ENCODE measurements around the gene SLC17A2. TPM values are rescaled to one million over a fixed set of nuclear protein-coding genes. Genes with fewer than 3 reads are reported as not detected.

SLC17A2 gene
- total and polyA plus RNA-seq, 12 donors: not detected

GRCh38 chr6:25899580-25900408, 30.7 kb downstream of the SLC17A2 start:
- intact Hi-C loops (cut with DNase I): no loop called here
- peak in 3 of 7 donors; percentile 11 to 26 (median 20) for DNase-seq
- Histone ChIP-seq H3K36me3 (replicated peaks in 1 of 2) (no peaks in the 10 kb centered on the region), H3K27me3 (no peaks in the 10 kb centered on the region), H3K27ac (peak overlapping the region in 1 of 5 donors; percentile 40), H3K4me1 (replicated peaks in 1 of 2) (no peaks in the 10 kb centered on the region), H3K9me3 (replicated peaks in 1 of 3) (no peaks in the 10 kb centered on the region), H3K4me3 (no peak overlapping the region)
- 85 to 91% (median 89%) methylated on average over 2 of the region's 2 CpGs for WGBS, 4 donors
- TF ChIP-seq POLR2A (IDR thresholded peaks at IDR 0.05) (no peak), CTCF (IDR thresholded peaks at IDR 0.05) (no peak)

- no peaks in the 10 kb centered on the region for H3K36me3 ChIP-seq (replicated peaks in 1 of 2)
- H3K27ac ChIP-seq: no peak overlapping the region
- H3K9me3 ChIP-seq (replicated peaks in 1 of 3): no peaks in the 10 kb centered on the region
- H3K4me3 ChIP-seq: no peak overlapping the region
- TF ChIP-seq CTCF (IDR thresholded peaks at IDR 0.05) (no peak), POLR2A (IDR thresholded peaks at IDR 0.05) (no peak)
- 59 to 85% (median 78%) methylated on average over 2 of the region's 2 CpGs for WGBS, 4 donors
- intact Hi-C loops (cut with DNase I): no loop called here
- no peak for DNase-seq
- H3K4me1 ChIP-seq (replicated peaks in 1 of 2): no peaks in the 10 kb centered on the region
- H3K27me3 ChIP-seq: no peaks in the 10 kb centered on the region
Observed at GRCh38 chr6:25899123-25899522, 31.4 kb downstream of the SLC17A2 start.

- H3K4me1 ChIP-seq (replicated peaks in 1 of 2): no peaks in the 10 kb centered on the region
- intact Hi-C loops (cut with DNase I): no loop called here
- H3K4me3 ChIP-seq: no peak overlapping the region
- no peak for TF ChIP-seq POLR2A (IDR thresholded peaks at IDR 0.05)
- TF ChIP-seq CTCF (IDR thresholded peaks at IDR 0.05): no peak
- H3K27ac ChIP-seq: no peak overlapping the region
- 85 to 89% (median 86%) methylated on average over 5 of the region's 5 CpGs for WGBS, 4 donors
- H3K36me3 ChIP-seq (replicated peaks in 1 of 2): no peaks in the 10 kb centered on the region
- H3K27me3 ChIP-seq: no peaks in the 10 kb centered on the region
- DNase-seq: no peak
- no peaks in the 10 kb centered on the region for H3K9me3 ChIP-seq (replicated peaks in 1 of 3)
Observed at GRCh38 chr6:25898289-25898977, 32.1 kb downstream of the SLC17A2 start.

- H3K27ac ChIP-seq: no peak overlapping the region
- DNase-seq: no peak
- no peaks in the 10 kb centered on the region for H3K36me3 ChIP-seq (replicated peaks in 1 of 2)
- no peaks in the 10 kb centered on the region for H3K4me1 ChIP-seq (replicated peaks in 1 of 2)
- no peaks in the 10 kb centered on the region for H3K9me3 ChIP-seq (replicated peaks in 1 of 3)
- WGBS, 4 donors: 66 to 87% (median 82%) methylated on average over 3 of the region's 3 CpGs
- no peak overlapping the region for H3K4me3 ChIP-seq
- no peak for TF ChIP-seq POLR2A (IDR thresholded peaks at IDR 0.05)
- TF ChIP-seq CTCF (IDR thresholded peaks at IDR 0.05): no peak
- intact Hi-C loops (cut with DNase I): no loop called here
- H3K27me3 ChIP-seq: no peaks in the 10 kb centered on the region
Observed at GRCh38 chr6:25896252-25896651, 34.2 kb downstream of the SLC17A2 start.
